ENCODE results near the gene DNAJC16.

Gene DNAJC16

GRCh38 chr1:15618655-15619525 lies 92.2 kb downstream of the DNAJC16 start:
- H2AFZ ChIP-seq (ENCODE audit: low read length): no peak overlapping the region
- peaks cover 3% of the 10 kb centered on the region for H3K79me1 ChIP-seq (ENCODE audit: low read depth, low read length)

GRCh38 chr1:15620155-15620545 lies 93.5 kb downstream of the DNAJC16 start:
- H3K14ac ChIP-seq (ENCODE audit: low read length): no peak overlapping the region
- H3K36me3 ChIP-seq (replicated peaks in 1 of 2; ENCODE audit: control insufficient read depth in 2 of 2, insufficient read depth in 2 of 2, low read length in 2 of 2): peaks cover 0 to 25% of the 10 kb centered on the region in 2 donors
- no peak overlapping the region for H2AFZ ChIP-seq (ENCODE audit: low read length)
- no peaks in the 10 kb centered on the region for H3K9me3 ChIP-seq (replicated peaks in 1 of 2; ENCODE audit: control insufficient read depth in 2 of 2, insufficient read depth in 1 of 2, low read depth in 1 of 2, low read length in 2 of 2)
- H2BK12ac ChIP-seq (ENCODE audit: low read length): no peak overlapping the region
- H4K8ac ChIP-seq (ENCODE audit: low read depth, low read length): no peak overlapping the region
- H3K79me1 ChIP-seq (ENCODE audit: low read depth, low read length): peaks cover 3% of the 10 kb centered on the region
- H3K4me2 ChIP-seq (ENCODE audit: insufficient read depth, low read length, poor library complexity, severe bottlenecking): no peak overlapping the region
- no peak overlapping the region for H3K9ac ChIP-seq (ENCODE audit: low read depth, low read length, poor library complexity)
- H3K4me3 ChIP-seq (ENCODE audit: low read length in 2 of 2): no peak overlapping the region
- no peak overlapping the region for H3K27ac ChIP-seq (replicated peaks; ENCODE audit: low read length)
- H3K4ac ChIP-seq (ENCODE audit: low read length): no peak overlapping the region
- WGBS, 2 donors (ENCODE audit: extremely low coverage in 2 of 2, insufficient read length in 2 of 2, insufficient replicate concordance in 1 of 2): no CpG with 5 or more reads among the region's 1 CpG
- H3K27me3 ChIP-seq (ENCODE audit: control insufficient read depth in 3 of 3, insufficient read depth in 3 of 3, low read depth in 1 of 3, low read length in 3 of 3): no peaks in the 10 kb centered on the region
- no peak overlapping the region for H3K23ac ChIP-seq (ENCODE audit: low read depth, low read length, poor library complexity)
- H2BK15ac ChIP-seq (ENCODE audit: low read length): no peak overlapping the region
- no peak overlapping the region for H2BK120ac ChIP-seq (ENCODE audit: low read depth, low read length)
- H2AK5ac ChIP-seq (ENCODE audit: low read depth, low read length): no peak overlapping the region
- H3K18ac ChIP-seq (ENCODE audit: low read length): no peak overlapping the region
- DNase-seq (ENCODE audit: low spot score): no peak
- H4K91ac ChIP-seq (ENCODE audit: low read depth, low read length, poor library complexity): no peak overlapping the region
- H2BK5ac ChIP-seq (ENCODE audit: low read length): no peak overlapping the region
- H3K4me1 ChIP-seq (ENCODE audit: control insufficient read depth in 2 of 2, insufficient read depth in 1 of 2, low read depth in 1 of 2, low read length in 2 of 2): peaks cover 5 to 6% of the 10 kb centered on the region in 2 donors

More at GRCh38 chr1:15618655-15619525, 92.2 kb downstream of the DNAJC16 start:
- Histone ChIP-seq H3K23ac (ENCODE audit: low read depth, low read length, poor library complexity) (no peak overlapping the region), H4K8ac (ENCODE audit: low read depth, low read length) (no peak overlapping the region), H3K36me3 (replicated peaks in 1 of 2; ENCODE audit: control insufficient read depth in 2 of 2, insufficient read depth in 2 of 2, low read length in 2 of 2) (peaks cover 0 to 25% of the 10 kb centered on the region in 2 donors), H3K4me3 (ENCODE audit: low read length in 2 of 2) (peak overlapping the region in 1 of 2 donors; percentile 98), H2AK5ac (ENCODE audit: low read depth, low read length) (no peak overlapping the region), H2BK15ac (ENCODE audit: low read length) (no peak overlapping the region), H3K14ac (ENCODE audit: low read length) (no peak overlapping the region), H2BK120ac (ENCODE audit: low read depth, low read length) (no peak overlapping the region), H4K91ac (ENCODE audit: low read depth, low read length, poor library complexity) (no peak overlapping the region), H3K9me3 (replicated peaks in 1 of 2; ENCODE audit: control insufficient read depth in 2 of 2, insufficient read depth in 1 of 2, low read depth in 1 of 2, low read length in 2 of 2) (no peaks in the 10 kb centered on the region), H3K4ac (ENCODE audit: low read length) (no peak overlapping the region), H3K4me1 (ENCODE audit: control insufficient read depth in 2 of 2, insufficient read depth in 1 of 2, low read depth in 1 of 2, low read length in 2 of 2) (peaks cover 5 to 6% of the 10 kb centered on the region in 2 donors), H3K18ac (ENCODE audit: low read length) (no peak overlapping the region), H2BK12ac (ENCODE audit: low read length) (no peak overlapping the region), H3K27me3 (ENCODE audit: control insufficient read depth in 3 of 3, insufficient read depth in 3 of 3, low read depth in 1 of 3, low read length in 3 of 3) (no peaks in the 10 kb centered on the region), H3K9ac (ENCODE audit: low read depth, low read length, poor library complexity) (no peak overlapping the region), H2BK5ac (ENCODE audit: low read length) (no peak overlapping the region), H3K4me2 (ENCODE audit: insufficient read depth, low read length, poor library complexity, severe bottlenecking) (peak overlapping the region; percentile 58), H3K27ac (replicated peaks; ENCODE audit: low read length) (no peak overlapping the region)
- no CpG with 5 or more reads among the region's 26 CpGs for WGBS, 2 donors (ENCODE audit: extremely low coverage in 2 of 2, insufficient read length in 2 of 2, insufficient replicate concordance in 1 of 2)
- no peak for DNase-seq (ENCODE audit: low spot score)

- Histone ChIP-seq H3K4ac (ENCODE audit: low read length) (no peak overlapping the region), H3K4me2 (ENCODE audit: insufficient read depth, low read length, poor library complexity, severe bottlenecking) (no peak overlapping the region), H3K27ac (replicated peaks; ENCODE audit: low read length) (no peak overlapping the region), H4K8ac (ENCODE audit: low read depth, low read length) (no peak overlapping the region), H3K23ac (ENCODE audit: low read depth, low read length, poor library complexity) (no peak overlapping the region), H3K9me3 (replicated peaks in 1 of 2; ENCODE audit: control insufficient read depth in 2 of 2, insufficient read depth in 1 of 2, low read depth in 1 of 2, low read length in 2 of 2) (no peaks in the 10 kb centered on the region), H2AK5ac (ENCODE audit: low read depth, low read length) (no peak overlapping the region), H2BK15ac (ENCODE audit: low read length) (no peak overlapping the region), H2BK5ac (ENCODE audit: low read length) (no peak overlapping the region), H2BK120ac (ENCODE audit: low read depth, low read length) (no peak overlapping the region), H3K4me1 (ENCODE audit: control insufficient read depth in 2 of 2, insufficient read depth in 1 of 2, low read depth in 1 of 2, low read length in 2 of 2) (peaks cover 5 to 6% of the 10 kb centered on the region in 2 donors), H3K36me3 (replicated peaks in 1 of 2; ENCODE audit: control insufficient read depth in 2 of 2, insufficient read depth in 2 of 2, low read length in 2 of 2) (peaks cover 0 to 25% of the 10 kb centered on the region in 2 donors), H2AFZ (ENCODE audit: low read length) (no peak overlapping the region), H3K9ac (ENCODE audit: low read depth, low read length, poor library complexity) (no peak overlapping the region), H3K27me3 (ENCODE audit: control insufficient read depth in 3 of 3, insufficient read depth in 3 of 3, low read depth in 1 of 3, low read length in 3 of 3) (no peaks in the 10 kb centered on the region), H2BK12ac (ENCODE audit: low read length) (no peak overlapping the region), H4K91ac (ENCODE audit: low read depth, low read length, poor library complexity) (no peak overlapping the region), H3K79me1 (ENCODE audit: low read depth, low read length) (peaks cover 3% of the 10 kb centered on the region), H3K14ac (ENCODE audit: low read length) (no peak overlapping the region), H3K18ac (ENCODE audit: low read length) (no peak overlapping the region), H3K4me3 (ENCODE audit: low read length in 2 of 2) (no peak overlapping the region)
- no CpG with 5 or more reads among the region's 7 CpGs for WGBS, 2 donors (ENCODE audit: extremely low coverage in 2 of 2, insufficient read length in 2 of 2, insufficient replicate concordance in 1 of 2)
- no peak for DNase-seq (ENCODE audit: low spot score)
Measured at GRCh38 chr1:15620902-15621682, 94.4 kb downstream of the DNAJC16 start.

GRCh38 chr1:15621975-15622374 lies 95.3 kb downstream of the DNAJC16 start:
- Histone ChIP-seq H3K27me3 (ENCODE audit: control insufficient read depth in 3 of 3, insufficient read depth in 3 of 3, low read depth in 1 of 3, low read length in 3 of 3) (no peaks in the 10 kb centered on the region), H2BK5ac (ENCODE audit: low read length) (no peak overlapping the region), H3K4me1 (ENCODE audit: control insufficient read depth in 2 of 2, insufficient read depth in 1 of 2, low read depth in 1 of 2, low read length in 2 of 2) (peaks cover 5% of the 10 kb centered on the region in 2 donors), H3K36me3 (replicated peaks in 1 of 2; ENCODE audit: control insufficient read depth in 2 of 2, insufficient read depth in 2 of 2, low read length in 2 of 2) (peaks cover 4 to 33% of the 10 kb centered on the region in 2 donors), H4K91ac (ENCODE audit: low read depth, low read length, poor library complexity) (no peak overlapping the region), H4K8ac (ENCODE audit: low read depth, low read length) (no peak overlapping the region), H3K4ac (ENCODE audit: low read length) (no peak overlapping the region), H3K79me1 (ENCODE audit: low read depth, low read length) (peaks cover 3% of the 10 kb centered on the region), H2BK120ac (ENCODE audit: low read depth, low read length) (no peak overlapping the region), H3K23ac (ENCODE audit: low read depth, low read length, poor library complexity) (no peak overlapping the region), H3K27ac (replicated peaks; ENCODE audit: low read length) (no peak overlapping the region), H3K4me2 (ENCODE audit: insufficient read depth, low read length, poor library complexity, severe bottlenecking) (no peak overlapping the region), H3K14ac (ENCODE audit: low read length) (no peak overlapping the region), H3K9ac (ENCODE audit: low read depth, low read length, poor library complexity) (no peak overlapping the region), H2BK12ac (ENCODE audit: low read length) (no peak overlapping the region), H3K4me3 (ENCODE audit: low read length in 2 of 2) (no peak overlapping the region), H2AK5ac (ENCODE audit: low read depth, low read length) (no peak overlapping the region), H2BK15ac (ENCODE audit: low read length) (no peak overlapping the region), H2AFZ (ENCODE audit: low read length) (no peak overlapping the region), H3K18ac (ENCODE audit: low read length) (no peak overlapping the region), H3K9me3 (replicated peaks in 1 of 2; ENCODE audit: control insufficient read depth in 2 of 2, insufficient read depth in 1 of 2, low read depth in 1 of 2, low read length in 2 of 2) (no peaks in the 10 kb centered on the region)
- DNase-seq (ENCODE audit: low spot score): no peak
- WGBS, 2 donors (ENCODE audit: extremely low coverage in 2 of 2, insufficient read length in 2 of 2, insufficient replicate concordance in 1 of 2): no CpG with 5 or more reads among the region's 5 CpGs

All from neuronal stem cell (in vitro differentiated cells).